ENCODE data around the gene SLCO1B1.

- TF ChIP-seq CTCF (IDR thresholded peaks at IDR 0.05 in 4 of 5, conservative IDR thresholded peaks at IDR 0.05 in 1 of 5) (no peak), POLR2A (IDR thresholded peaks at IDR 0.05) (no peak)
Observed at GRCh38 chr12:21138016-21138415, 7.0 kb downstream of the SLCO1B1 start.

Data from gastrocnemius medialis (tissue), 4 donors.